SH-SY5Y (cell line): Measurements from ENCODE around the gene NDUFA11.

Experiments
- GATA2 ChIP-seq: IDR thresholded peaks from 2 replicates; pipeline ENCODE4 v1.6.1; 2011; ENCODE audit warnings: mild to moderate bottlenecking, low read depth, low read length
- GATA3 ChIP-seq: IDR thresholded peaks from 2 replicates; pipeline ENCODE4 v1.6.1; 2011; ENCODE audit warnings: low read depth, mild to moderate bottlenecking, low read length, moderate library complexity

DNA sequence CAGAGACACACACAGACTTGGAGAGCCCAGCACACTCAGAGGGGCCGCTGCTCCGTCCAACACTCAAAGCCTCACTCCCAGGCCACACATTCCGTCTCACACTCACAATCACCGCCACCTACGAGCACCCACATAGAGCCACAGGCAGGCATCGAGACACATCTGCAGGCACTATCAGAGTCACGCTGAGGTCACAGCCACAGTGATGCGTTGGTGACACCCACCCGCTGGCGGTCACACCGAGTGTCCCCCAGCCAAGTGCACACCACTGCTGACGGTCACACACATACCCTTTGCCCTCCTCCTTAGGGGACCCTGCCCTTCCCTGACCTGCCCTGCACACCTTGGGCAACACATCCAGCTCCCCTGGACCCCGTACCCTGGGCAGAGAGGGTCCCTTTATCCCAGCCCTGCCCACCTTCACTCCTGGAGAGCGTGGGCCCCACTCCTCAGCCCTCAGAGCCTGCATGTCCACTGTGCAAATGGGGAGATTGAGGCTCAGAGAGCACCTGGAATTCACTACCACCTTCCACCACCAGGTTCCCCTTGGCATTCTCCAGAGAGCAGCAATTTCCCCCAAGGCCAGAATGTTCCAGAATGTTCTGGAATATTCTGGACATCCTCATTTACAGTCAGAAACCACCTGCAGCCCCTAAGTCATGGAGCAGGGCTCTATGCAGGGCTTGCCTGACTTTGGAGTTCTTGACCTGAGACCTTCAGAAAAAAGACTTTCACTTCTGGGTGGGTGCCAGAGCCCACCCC, 38.7 kb downstream of the NDUFA11 start:
- no peak for TF ChIP-seq GATA2
- TF ChIP-seq GATA3, result no peak
